Cerebellar cortex (tissue), 1 donor: ENCODE measurements around the gene FAHD1.
A peak's percentile ranks its signal among the peaks of the same experiment; 100 is the strongest.

Experiments
- DNase-seq: peaks from one replicate; pipeline ENCODE4 v3.0.0-alpha.2; 2015; ENCODE audit warnings: low spot score

The FAHD1 gene

DNA sequence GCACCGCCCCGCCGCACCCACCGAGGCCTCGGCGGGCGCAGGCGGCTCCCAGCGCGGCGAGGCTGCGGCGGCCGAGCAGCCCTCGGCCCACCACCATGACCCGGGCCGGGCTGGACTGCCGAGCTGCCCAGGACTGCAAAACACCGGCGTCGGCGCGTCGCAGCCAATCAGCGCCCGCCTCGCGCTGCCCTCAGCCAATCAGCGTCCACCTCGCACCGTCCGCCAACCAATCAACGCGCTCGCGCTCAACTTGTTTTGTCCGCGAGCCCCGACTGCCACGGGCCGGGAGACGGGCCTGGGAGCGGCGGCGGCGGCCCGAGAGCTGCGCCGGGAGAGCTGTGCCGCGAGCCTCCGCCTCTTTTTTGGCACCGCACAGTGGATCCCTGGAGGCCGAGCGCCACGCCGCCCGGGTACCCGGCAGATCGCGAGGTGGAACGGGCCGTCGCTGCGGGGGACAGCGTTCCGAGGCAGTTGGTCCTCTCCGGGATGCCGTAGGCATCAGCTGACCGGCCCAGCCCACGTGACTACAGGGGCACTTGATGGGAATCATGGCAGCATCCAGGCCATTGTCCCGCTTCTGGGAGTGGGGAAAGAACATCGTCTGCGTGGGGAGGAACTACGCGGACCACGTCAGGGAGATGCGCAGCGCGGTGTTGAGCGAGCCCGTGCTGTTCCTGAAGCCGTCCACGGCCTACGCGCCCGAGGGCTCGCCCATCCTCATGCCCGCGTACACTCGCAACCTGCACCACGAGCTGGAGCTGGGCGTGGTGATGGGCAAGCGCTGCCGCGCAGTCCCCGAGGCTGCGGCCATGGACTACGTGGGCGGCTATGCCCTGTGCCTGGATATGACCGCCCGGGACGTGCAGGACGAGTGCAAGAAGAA, at the start of gene FAHD1, which contains the start of gene HAGH:
Gene FAHD1, plus strand, starts transcription at position 516 of the 883 bp plus-strand sequence. Its CDS starts 33 bp downstream, at position 549.
Gene HAGH, minus strand, starts transcription at position 135 of the 883 bp plus-strand sequence. Its CDS starts 38 bp downstream, at position 97.
- peak; percentile 90 for DNase-seq

DNA sequence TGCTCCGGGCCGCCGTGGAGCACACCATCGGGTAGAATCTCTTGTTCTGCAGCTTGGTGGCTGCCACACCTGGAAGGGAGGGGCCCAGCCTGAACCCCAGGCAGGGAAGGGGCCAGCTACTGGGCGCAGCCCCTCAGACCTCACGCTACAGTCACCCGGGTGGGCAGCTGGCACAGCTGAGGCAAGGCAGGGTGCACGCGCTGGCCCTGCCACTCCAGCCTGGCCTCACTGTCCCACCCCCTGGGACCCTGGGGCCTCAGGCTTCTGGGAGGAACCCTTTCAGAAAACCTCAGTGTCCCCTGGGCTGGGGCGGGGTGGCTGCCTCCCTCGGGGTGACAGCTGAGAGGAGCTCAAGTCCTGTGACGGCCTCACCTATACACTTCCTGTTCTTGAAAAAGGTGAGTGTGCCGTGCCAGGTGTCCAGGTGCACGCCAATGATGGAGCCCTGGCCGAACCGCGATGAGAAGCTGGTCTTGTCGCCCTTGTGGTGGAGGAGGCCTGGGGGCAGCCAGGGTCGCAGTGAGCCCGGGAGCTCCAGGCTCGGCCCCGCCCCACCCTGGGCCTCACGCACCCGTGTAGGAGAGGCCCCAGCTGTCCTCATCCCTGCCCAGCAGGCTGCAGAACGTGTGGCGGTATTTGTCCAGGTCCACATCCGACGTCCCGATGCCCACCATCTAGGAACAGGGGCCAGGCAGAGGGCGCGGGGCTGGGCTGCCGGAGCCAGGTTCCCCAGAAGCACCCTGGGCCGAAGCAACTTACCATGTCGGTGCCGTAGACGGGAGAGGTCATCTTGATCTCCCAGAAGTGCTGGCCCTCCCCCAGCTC, 49.4 kb upstream of the FAHD1 start:
- DNase-seq, result no peak

DNA sequence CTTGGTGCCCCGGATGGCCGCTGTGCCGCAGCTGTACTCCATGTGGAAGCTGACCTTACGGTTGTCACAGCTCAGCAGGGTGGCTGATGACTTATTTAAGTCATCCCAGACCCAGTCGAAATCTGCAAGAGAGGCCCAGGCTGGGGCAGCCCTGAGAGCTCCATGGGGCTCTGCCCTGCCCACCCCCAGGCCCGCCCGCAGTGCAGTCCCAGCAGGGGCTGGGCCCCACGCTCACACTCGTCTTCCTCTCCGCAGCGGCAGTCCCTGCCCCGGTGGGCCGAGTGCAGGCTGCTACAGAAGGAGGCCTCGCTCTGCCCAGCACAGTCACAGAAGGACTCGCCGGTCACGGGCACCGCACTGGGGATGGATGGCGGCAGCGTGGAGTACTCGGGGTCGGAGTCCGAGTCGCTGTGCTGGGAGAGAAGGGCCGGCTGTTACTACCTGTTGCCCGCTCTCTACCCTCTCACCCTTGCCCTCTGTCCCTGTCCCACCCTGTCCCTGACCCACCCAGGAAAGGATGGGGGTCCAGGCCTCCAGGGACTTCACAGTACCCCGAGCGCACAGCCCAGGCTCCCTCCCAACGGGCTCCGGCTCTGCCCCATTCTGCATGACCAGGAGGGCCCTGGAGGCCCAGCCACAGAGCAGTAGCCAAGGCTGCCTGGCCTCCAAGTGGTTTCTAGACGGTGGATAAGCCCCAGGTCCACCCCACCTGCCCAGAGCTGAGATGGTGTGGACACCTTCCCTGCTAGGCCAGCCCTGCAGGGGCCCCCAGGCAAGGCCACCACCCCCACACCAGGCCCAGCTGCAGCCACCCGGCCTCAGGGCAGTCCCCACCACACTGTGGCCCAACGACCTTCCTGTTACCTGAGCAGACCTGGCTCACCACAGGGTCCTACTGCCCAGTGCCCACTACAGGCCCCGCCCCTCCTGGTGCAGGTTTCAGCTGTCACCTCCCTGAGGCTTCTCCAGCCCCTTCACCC, 48.5 kb upstream of the FAHD1 start:
- DNase-seq, result no peak

DNA sequence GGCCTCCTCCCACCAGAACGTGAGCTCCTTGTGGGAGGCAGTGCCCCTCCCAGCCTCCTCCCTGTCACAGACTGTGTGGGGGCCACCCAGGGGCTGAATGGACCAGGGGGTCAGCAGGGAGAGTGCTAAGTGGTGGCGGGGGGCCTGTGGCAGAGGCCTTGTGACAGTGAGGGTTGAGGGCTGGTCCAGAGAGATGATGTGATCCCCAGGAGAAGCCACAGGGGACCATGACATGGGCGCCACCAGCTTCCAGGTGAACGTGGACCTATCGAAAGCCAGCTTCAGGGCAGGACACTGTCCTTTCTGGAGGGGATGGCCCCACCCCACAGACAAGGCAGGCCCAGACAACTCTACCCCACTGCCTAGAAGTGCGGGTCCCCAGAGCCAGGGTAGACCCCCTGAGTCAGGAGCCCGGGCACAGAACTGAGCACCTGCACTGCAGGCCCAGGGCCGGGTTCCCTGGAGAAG, 47.7 kb upstream of the FAHD1 start:
- no peak for DNase-seq

DNA sequence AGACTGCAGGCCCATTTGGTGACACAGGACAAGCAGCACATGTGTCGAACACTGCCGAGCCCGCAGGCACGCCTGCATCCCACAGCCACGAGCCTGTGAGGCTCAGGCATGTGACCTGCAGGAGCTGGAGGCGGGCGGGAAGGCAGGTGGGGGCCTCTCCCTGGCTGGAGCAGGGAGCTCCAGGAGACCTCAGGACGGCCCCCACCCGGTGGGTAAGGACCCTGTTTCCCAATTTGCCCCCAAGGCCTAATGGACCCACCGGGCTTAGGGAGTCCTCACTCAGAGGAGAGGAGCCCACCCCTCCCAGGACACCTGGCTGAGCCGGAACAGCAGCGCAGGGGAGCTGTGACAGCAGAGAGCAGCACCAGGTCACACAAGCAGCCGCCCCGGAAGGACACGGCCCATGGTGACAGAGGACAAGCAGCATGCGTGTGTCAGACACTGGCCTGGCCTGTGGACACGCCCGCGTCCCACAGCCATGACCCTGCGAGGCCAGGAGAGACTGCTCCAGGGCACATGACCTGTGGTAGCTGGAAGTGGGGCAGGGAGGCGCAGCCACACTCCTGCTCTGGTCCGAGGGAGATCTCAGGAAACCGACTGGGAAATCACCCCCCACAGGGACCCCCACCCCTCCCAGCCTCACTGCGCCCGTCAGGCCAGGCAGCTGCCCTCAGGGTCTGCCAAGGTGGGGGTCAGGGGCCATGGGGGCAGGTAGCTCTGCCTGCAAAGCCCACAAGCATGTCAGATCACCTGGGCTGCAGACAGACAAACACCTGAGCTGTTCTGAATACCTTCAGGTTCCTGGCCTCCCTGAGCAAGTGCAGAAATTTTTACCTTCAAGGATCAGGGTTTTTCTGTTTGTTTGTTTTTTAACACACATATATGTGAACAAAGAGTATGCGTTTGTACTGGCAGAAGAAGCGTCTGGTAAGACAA, 47.0 kb upstream of the FAHD1 start:
- no peak for DNase-seq

DNA sequence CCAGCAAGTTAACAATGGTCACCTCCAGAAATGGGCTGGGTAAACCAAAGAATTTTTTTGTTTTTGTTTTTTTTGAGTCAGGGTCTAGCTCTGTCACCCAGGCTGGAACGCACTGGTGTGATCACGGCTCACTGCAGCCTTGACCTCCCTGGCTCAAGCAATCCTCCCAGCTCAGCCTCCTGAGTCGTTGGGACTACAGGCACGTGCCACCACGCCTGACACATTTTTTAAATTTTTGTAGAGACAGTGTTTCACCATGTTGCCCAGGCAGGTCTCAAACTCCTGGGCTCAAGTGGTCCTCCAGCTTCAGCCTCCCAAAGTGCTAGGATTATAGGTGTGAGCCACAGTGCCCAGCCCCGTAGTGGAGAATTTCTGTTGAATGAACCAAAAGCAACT, 46.3 kb upstream of the FAHD1 start:
- DNase-seq, result no peak

DNA sequence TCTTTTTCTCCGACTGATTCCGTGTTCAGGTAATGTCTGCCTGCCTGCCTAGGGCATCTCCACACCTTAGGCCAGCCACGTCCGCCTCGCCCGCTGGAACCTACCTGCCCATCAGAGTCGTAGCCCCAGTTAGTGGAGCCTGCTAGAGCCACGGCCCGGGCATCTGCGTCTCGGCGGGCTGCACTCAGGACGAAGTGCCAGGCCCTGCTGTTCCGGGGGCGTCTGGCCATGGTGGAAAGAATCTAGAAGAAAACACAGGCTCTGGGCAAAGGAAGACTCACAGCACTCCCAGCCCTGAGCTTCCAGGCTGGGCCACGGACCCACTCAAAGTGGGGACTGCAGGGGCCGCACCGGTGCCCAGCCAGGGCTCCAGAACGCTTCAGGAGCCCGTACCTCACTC, 45.8 kb upstream of the FAHD1 start:
- no peak for DNase-seq

DNA sequence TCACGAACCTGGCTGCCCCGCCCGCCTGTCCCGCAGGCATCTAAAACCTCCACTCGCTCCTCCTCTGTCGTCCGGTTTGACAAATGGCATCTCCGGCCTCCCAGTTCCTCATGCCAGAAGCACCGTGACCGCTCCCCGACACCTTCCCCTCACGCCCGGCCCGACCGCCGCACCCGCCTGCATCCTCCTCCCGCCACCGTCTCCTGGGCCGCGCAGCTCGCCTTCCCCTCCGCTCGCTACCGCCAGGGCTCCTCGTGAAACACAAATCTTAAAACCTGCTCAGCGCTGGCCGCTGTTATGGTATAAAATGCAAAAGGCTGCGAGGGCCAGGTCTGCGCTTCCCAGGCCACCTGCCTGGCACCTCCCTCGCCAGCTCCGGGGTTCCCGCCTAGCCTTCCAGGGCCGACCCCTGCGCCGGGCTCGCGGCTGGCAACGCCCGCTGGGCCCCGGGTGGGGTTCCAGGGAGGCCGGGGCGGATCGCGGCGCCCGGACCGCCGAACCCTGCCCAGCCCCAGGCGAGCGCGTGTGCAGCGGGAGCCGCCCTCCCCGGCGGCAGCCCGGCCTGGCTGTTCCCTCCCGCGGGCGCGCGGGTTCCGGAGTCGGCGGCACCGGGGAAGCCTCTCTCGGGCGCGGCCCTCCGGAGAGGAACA, 45.1 kb upstream of the FAHD1 start:
- DNase-seq, result no peak

DNA sequence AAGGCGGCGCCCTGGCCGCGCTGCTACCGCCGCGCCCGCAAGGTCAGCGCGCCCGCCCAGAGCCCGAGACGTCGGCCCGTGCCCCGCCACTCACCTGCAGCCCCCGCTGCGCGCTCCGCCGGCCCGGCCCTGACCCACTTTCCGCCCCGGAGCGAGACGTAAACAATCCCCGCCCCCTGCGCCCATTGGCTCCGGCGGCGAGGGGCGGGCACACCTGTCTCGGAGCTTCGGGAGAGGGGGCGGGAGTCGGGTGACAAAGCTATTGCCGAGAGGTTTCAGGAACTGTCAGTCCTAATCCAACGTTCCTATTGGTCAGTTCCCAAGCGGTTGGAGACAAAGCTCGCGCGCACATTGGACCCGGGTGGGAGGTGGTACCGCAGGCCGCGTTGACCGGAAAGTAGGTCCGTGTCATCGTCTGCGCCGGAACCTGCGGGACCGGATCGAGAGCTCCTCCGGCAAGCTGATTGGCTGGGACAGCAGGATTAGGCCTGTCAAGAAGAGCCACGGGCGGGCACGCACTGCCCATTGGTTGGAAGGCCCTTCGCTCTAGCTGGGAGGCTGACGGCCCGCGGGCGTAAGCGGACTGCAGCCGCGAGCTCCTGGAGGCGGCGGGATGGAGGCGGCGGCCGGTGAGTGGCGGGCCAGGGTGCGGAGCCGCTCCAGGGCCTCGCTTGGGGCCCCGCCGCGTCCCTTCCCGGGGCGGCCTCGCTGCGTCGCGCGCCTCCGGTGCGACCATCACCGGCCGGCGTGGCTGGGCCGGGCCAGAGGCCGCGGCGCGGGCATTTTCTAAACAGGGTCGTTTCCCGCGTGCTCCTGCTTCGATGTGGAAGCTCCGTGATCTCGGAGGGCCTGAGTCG, 44.4 kb upstream of the FAHD1 start, which contains the start of the genes NUBP2 and SPSB3:
Gene NUBP2, plus strand, starts transcription at position 553 of the 857 bp plus-strand sequence. Its CDS starts 61 bp downstream, at position 614.
Gene SPSB3, minus strand, starts transcription at position 164 of the 857 bp plus-strand sequence. CDS start 1,088 bp downstream, outside the sequence.
- peak; percentile 100 for DNase-seq

DNA sequence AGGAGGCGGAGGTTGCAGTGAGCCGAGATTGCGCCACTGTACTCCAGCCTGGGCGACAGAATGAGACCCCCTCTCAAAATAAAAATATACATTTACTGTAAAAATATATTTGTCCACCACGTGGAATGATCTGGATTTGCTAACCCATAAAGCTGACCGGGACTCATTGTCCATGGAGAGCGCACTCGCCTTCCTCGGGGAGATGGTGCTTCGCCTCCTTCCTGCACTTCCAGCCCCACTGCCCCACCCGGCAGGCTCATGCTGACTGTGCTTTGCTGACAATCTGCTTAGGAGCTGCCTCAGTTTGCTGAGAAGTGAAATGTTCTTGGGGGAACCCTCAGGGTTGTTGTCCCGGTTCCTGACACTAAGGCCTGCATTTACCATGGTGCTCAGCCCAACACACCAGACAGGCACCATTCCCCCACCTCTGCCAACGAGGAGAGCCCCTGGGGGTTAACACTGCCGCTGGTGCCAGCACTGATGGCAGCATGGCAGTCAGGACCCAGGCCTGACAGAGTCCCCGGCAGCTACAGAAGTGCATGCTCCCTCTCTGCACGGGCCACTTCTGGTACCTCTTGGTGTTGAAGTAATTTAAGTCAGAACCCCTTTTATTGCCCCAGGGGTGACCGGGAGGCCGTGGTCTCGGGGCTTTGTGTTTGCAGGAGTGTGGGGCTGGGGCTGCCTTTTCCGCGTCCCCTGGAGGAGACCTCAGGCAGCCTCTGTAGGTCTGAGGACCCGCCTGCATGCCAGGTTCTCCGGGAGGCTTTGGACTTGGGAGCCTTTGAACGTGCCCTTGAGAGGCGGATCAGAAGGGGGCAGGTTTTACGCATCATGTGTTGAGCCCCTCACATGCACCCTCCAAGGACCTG, 41.8 kb upstream of the FAHD1 start:
- no peak for DNase-seq

DNA sequence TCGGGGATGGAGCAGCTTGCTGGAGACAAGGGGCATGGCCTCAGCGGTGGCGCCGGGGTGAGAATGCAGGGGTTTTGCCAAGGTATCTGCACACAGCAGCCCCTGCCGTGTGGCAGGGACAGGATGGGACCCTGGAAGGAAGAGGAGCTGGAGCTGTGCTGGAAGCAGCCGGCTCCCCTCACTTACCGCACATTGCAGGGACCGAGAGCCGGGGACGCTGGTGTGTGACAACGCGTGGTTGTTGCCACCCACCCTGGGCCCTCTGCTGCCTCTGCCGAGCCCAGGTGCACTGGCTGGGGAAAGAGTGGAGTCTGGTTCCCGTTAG, 41.2 kb upstream of the FAHD1 start:
- DNase-seq, result no peak

DNA sequence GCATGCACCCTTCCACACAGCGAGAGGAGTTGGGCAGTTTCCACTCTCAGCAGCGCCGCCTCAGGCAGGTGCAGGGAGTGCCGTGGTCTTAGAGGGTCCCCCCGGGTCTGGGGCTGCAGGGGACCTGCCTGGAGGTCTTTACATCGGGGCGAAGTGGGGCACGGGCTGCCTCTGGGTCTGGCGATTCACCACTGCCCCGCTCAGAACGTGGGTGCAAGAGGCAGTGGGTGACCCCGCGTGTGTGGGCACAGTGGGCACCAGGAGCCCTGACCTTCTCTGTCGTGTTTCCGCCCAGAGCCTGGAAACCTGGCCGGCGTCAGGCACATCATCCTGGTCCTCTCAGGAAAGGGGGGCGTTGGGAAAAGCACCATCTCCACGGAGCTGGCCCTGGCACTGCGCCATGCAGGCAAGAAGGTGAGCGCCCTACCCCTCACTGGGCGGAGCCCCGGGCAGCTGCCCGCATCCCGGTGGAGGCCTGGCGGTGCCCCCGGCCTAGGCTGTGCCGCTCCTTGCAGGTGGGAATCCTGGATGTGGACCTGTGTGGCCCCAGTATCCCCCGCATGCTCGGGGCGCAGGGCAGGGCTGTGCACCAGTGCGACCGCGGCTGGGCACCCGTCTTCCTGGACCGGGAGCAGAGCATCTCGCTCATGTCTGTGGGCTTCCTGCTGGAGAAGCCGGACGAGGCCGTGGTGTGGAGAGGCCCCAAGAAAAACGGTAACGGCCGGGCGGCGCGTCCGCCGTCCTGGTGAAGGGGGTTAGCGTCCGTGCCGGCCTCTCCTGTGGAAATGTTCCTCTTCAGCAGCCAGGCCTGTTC, 40.6 kb upstream of the FAHD1 start:
- no peak for DNase-seq

DNA sequence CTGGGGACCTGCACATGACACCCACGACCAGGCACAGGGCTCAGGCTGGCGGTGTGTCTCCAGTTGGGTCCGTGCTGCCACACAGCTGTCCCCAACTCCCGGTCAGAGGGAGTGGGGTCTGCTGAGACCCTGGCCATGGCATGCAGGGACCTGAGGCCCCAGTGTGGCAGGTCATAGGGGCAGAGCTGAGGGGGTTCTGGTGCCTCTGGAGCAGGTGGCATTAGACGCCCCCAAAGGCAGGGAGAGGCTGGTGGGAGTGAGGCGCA, 40.0 kb upstream of the FAHD1 start:
- no peak for DNase-seq

DNA sequence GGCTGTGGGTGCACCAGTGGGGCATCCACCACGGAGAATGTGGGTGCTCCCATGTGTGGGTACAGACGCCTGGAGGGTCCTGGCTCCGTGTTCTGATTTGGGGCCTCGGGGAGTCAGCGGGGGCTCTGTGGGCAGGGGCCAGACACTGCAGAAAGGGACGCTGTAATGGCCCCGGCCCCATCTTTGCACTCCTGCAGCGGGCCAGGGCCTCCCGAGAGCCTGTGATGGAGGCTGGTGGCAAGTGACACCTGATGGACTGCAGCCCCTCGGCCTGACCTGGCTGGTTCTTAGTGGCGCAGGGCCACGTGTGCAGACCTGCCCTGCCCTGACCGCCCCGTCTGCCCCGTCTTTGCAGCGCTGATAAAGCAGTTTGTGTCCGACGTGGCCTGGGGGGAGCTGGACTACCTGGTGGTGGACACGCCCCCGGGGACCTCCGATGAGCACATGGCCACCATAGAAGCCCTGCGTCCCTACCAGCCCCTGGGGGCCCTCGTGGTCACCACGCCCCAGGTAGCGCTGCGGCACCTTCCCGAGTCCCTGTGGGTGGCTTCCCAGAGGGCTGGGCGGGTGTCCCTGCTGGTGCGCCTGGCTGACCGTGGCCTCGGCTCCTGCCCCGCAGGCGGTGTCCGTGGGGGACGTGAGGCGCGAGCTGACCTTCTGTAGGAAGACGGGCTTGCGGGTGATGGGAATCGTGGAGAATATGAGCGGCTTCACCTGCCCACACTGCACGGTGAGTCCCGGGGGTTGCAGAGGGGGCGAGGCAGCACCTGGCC, 39.5 kb upstream of the FAHD1 start:
- no peak for DNase-seq

DNA sequence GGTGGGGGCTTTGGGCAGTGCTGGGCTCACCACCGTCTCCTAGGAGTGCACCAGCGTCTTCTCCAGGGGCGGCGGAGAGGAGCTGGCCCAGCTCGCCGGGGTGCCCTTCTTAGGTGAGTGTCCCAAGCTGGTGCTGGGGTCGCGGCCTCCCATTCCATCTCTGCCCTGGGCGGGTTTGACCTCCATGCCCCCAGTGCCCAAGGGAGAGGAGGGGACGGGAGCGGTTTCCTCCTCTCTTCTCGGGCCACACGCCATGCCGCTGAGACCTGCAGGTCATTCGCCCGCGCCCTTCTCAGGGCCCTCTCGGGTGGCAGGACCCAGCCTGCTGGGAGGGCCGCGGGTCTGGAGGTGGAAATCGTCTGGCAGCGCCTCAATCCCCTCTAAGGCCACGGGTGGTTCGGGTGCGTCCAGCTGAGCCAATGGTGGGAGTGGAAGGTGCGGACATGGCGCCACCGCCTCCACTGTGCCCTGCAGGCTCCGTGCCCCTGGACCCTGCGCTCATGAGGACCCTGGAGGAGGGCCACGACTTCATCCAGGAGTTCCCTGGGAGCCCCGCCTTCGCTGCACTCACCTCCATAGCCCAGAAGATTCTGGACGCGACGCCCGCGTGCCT, 38.8 kb upstream of the FAHD1 start:
- no peak for DNase-seq

DNA sequence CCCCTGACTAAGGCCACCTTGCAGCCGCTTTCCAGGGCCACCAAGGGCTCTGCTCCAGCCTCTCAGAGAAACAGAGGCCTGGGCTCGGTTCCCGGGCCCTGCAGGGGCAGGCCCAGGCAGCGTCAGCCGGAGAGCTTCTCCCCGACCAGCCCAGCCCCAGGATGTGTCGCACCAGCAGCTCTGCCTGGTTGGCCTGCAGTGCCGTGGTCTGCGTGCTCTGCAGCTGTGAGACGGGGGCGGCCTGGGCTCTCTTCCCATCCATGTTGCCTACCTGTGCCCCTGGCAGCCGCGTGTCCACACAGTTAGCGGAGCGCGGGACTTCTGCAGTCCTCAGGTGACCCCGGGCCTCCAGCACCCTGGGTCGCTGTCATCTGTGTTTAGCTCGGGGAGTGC, 38.3 kb upstream of the FAHD1 start:
- no peak for DNase-seq
